Panc1 (cell line): ENCODE measurements around the gene NT5DC3. TPM values are rescaled to one million over a fixed set of nuclear protein-coding genes. Genes with fewer than 3 reads are reported as not detected.

Experiments
- ATAC-seq: fragments of 200-7000 bp; cut with Tn5 transposase; 2 replicates; pipeline ENCODE4 v1.9.1; 2020; ENCODE audit warnings: mild to moderate bottlenecking, moderate library complexity
- BruUV-seq: library from RNA; stranded (reverse); fragments of 400-500 nt; replicated peaks from 2 replicates; lab custom pipeline; 2021; lab: Mats Ljungman, UMichigan
- CTCF ChIA-PET: fragments of 300-600 bp; sonication (Branson Sonifier 250); formaldehyde crosslinking; loops from one replicate; lab custom pipeline; 2022; ENCODE audit warnings: antibody characterized with exemption; lab: Charles Lee
- POLR2A ChIA-PET: fragments of 300-600 bp; sonication (Branson Sonifier 250); formaldehyde crosslinking; loops from one replicate; lab custom pipeline; 2022; ENCODE audit warnings: antibody characterized with exemption; lab: Charles Lee
- DNase-seq: peaks from one replicate; pipeline ENCODE4 v3.0.0-alpha.2; 2010; ENCODE audit warnings: low read depth, low spot score
- H3K27ac ChIP-seq: 2 replicates; pipeline ENCODE4 v1.5.1; 2011; ENCODE audit warnings: mild to moderate bottlenecking, low read length, inconsistent platforms
- H3K27me3 ChIP-seq: fragments of 200-500 bp; sonication (Bioruptor generic); 2 replicates; pipeline ENCODE4 v1.6.0; 2014; ENCODE audit warnings: low read length, inconsistent platforms; ENCODE audit not compliant: control insufficient read depth, insufficient read depth
- H3K36me3 ChIP-seq: fragments of 200-500 bp; sonication (Bioruptor generic); 2 replicates; pipeline ENCODE4 v1.5.1; 2014; ENCODE audit warnings: inconsistent platforms, mild to moderate bottlenecking, low read length, moderate library complexity; ENCODE audit not compliant: control insufficient read depth, insufficient read depth
- H3K4me1 ChIP-seq: 2 replicates; pipeline ENCODE4 v1.5.1; 2011; ENCODE audit warnings: inconsistent platforms, mild to moderate bottlenecking, low read length, moderate library complexity; ENCODE audit not compliant: control insufficient read depth, insufficient read depth
- H3K4me3 ChIP-seq, 2 experiments: 2 replicates each; pipeline ENCODE4 v1.5.1; 2011 to 2012; ENCODE audit warnings: low read depth in 2 of 2, low read length in 2 of 2, mild to moderate bottlenecking in 2 of 2, inconsistent platforms in 1 of 2, moderate library complexity in 1 of 2
- H3K9me3 ChIP-seq: fragments of 200-500 bp; sonication (Bioruptor generic); 2 replicates; pipeline ENCODE4 v1.5.1; 2014; ENCODE audit warnings: low read depth, mild to moderate bottlenecking, inconsistent platforms, low read length, moderate library complexity; ENCODE audit not compliant: control insufficient read depth, insufficient read depth
- CTCF ChIP-seq: fragments of 450-650 bp; IDR thresholded peaks from 2 replicates; pipeline ENCODE4 v1.5.1; 2017; ENCODE audit warnings: mild to moderate bottlenecking
- POLR2AphosphoS5 ChIP-seq: IDR thresholded peaks from 2 replicates; pipeline ENCODE4 v1.6.1; 2012; ENCODE audit warnings: mild to moderate bottlenecking, low read depth, low read length, moderate library complexity
- REST ChIP-seq, 2 experiments: IDR thresholded peaks; 2 replicates each; pipeline ENCODE4 v1.6.1; 2011 to 2012; ENCODE audit warnings: low read depth in 2 of 2, control low read depth in 1 of 2, low read length in 1 of 2, mild to moderate bottlenecking in 1 of 2, moderate library complexity in 1 of 2; ENCODE audit not compliant: insufficient read depth in 1 of 2
- SIN3A ChIP-seq: IDR thresholded peaks from 2 replicates; pipeline ENCODE4 v1.6.1; 2012; ENCODE audit warnings: low read depth, mild to moderate bottlenecking, low read length, moderate library complexity, borderline replicate concordance; ENCODE audit not compliant: insufficient read depth
- TCF7L2 ChIP-seq: IDR thresholded peaks from 2 replicates; pipeline ENCODE4 v1.6.1; 2011; ENCODE audit warnings: mild to moderate bottlenecking, low read depth, low read length, inconsistent platforms
- in situ Hi-C: cut with HindIII; loops from 2 replicates; pipeline ENCODE4 v1.10.0; 2016; ENCODE audit warnings: low sequenced_read_pairs, low pct_unique_long_range_greater_than_20kb
- intact Hi-C: fragments of 100-400 bp; cut with micrococcal nuclease; formaldehyde crosslinking; loops from one replicate; pipeline ENCODE4 v1.10.0; 2022; ENCODE audit not compliant: unreplicated experiment
- total RNA-seq: library from RNA; stranded (reverse); gene quantifications from one replicate; pipeline ENCODE4 v1.2.1, GENCODE V29; 2021; ENCODE audit not compliant: unreplicated experiment

Gene NT5DC3
- total RNA-seq, 1 experiment from 2014 or later: 24.9 TPM

GRCh38 chr12:103758310-103759089 is 82.5 kb downstream of the NT5DC3 start:
- Histone ChIP-seq H3K27me3 (no peaks in the 10 kb centered on the region), H3K4me1 (no peaks in the 10 kb centered on the region), H3K4me3 (no peak overlapping the region), H3K36me3 (no peaks in the 10 kb centered on the region), H3K9me3 (no peaks in the 10 kb centered on the region), H3K27ac (no peak overlapping the region)
- ChIA-PET POLR2A (no interaction called here), CTCF (no interaction called here)
- in situ Hi-C loops (no loop called here), intact Hi-C loops (no loop called here)
- no TSS peak for BruUV-seq
- DNase-seq (no peak), ATAC-seq (peak; percentile 44; the same call in 1 of the 2 replicates)
- no peak for TF ChIP-seq TCF7L2
- no peak for TF ChIP-seq REST (IDR thresholded peaks at IDR 0.05; ENCODE audit: insufficient read depth in 1 of 2, low read depth in 2 of 2, low read length in 1 of 2)
- no peak for TF ChIP-seq SIN3A

- Histone ChIP-seq H3K27me3 (no peaks in the 10 kb centered on the region), H3K36me3 (no peaks in the 10 kb centered on the region), H3K27ac (no peak overlapping the region), H3K4me1 (no peaks in the 10 kb centered on the region), H3K4me3 (no peak overlapping the region), H3K9me3 (no peaks in the 10 kb centered on the region)
- ATAC-seq: no peak
- DNase-seq: no peak
- ChIA-PET CTCF (no interaction called here), POLR2A (no interaction called here)
- no TSS peak for BruUV-seq
- TF ChIP-seq SIN3A: no peak
- no peak for TF ChIP-seq TCF7L2
- no peak for TF ChIP-seq POLR2AphosphoS5
- TF ChIP-seq CTCF: no peak
- TF ChIP-seq REST (IDR thresholded peaks at IDR 0.05; ENCODE audit: insufficient read depth in 1 of 2, low read depth in 2 of 2, low read length in 1 of 2): no peak
- in situ Hi-C loops: no loop called here
- intact Hi-C loops: no loop called here
These were observed 83.8 kb downstream of the NT5DC3 start for GRCh38 chr12:103757248-103757647.
